Measurements from ENCODE around the gene RGS9BP. TPM values are rescaled to one million over a fixed set of nuclear protein-coding genes. Genes with fewer than 3 reads are reported as not detected.
A peak's percentile ranks its signal among the peaks of the same experiment; 100 is the strongest.

RGS9BP gene
- total RNA-seq, 2 donors from 2014 or later, result not detected

- Histone ChIP-seq H3K9me3 (no peaks in the 10 kb centered on the region), H3K27me3 (peaks cover 0 to 4% of the 10 kb centered on the region in 2 donors), H3K27ac (no peak overlapping the region), H3K4me3 (no peak overlapping the region), H3K36me3 (replicated peaks in 1 of 2; ENCODE audit: insufficient read depth in 1 of 2, low read depth in 2 of 2) (no peaks in the 10 kb centered on the region), H3K4me1 (peaks cover 36% of the 10 kb centered on the region)
- TF ChIP-seq POLR2A (IDR thresholded peaks at IDR 0.05) (no peak), CTCF (IDR thresholded peaks at IDR 0.05) (no peak)
- intact Hi-C loops (cut with DNase I), result no loop called here
- 78 to 100% methylated on average over 1 to 3 of the region's 3 CpGs for WGBS, 2 donors
- ATAC-seq (no peak), DNase-seq (no peak)
These were observed 2.8 kb upstream of the RGS9BP start for GRCh38 chr19:32672841-32673240.

DNA sequence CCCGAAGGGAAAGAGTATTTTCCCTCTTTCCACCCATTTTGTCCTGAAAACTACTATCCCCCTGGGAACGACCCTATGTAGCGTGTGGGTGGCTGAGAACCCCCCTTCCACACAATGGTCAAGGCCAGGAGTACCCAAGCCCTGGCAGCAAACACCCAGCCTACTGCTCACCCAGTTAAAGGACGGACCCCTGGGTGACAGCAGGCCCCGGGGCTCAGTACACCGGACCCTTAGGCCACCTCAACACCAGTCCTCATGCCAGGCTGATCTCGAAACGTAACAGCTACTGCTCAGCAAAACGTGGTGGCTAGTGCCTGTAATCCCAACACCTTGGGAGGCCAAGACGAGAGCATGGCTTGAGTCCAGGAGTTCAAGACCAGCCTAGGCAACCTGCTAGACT lies 2.1 kb upstream of the RGS9BP start:
- Histone ChIP-seq H3K27ac (no peak overlapping the region), H3K9me3 (no peaks in the 10 kb centered on the region), H3K27me3 (peaks cover 0 to 4% of the 10 kb centered on the region in 2 donors), H3K4me1 (peaks cover 36% of the 10 kb centered on the region), H3K36me3 (replicated peaks in 1 of 2; ENCODE audit: insufficient read depth in 1 of 2, low read depth in 2 of 2) (no peaks in the 10 kb centered on the region), H3K4me3 (no peak overlapping the region)
- intact Hi-C loops (cut with DNase I), result no loop called here
- WGBS, 2 donors, result 78 to 80% methylated on average over 10 of the region's 10 CpGs
- DNase-seq (no peak), ATAC-seq (no peak)
- no peak for TF ChIP-seq POLR2A (IDR thresholded peaks at IDR 0.05)
- TF ChIP-seq CTCF (IDR thresholded peaks at IDR 0.05), result no peak

DNA sequence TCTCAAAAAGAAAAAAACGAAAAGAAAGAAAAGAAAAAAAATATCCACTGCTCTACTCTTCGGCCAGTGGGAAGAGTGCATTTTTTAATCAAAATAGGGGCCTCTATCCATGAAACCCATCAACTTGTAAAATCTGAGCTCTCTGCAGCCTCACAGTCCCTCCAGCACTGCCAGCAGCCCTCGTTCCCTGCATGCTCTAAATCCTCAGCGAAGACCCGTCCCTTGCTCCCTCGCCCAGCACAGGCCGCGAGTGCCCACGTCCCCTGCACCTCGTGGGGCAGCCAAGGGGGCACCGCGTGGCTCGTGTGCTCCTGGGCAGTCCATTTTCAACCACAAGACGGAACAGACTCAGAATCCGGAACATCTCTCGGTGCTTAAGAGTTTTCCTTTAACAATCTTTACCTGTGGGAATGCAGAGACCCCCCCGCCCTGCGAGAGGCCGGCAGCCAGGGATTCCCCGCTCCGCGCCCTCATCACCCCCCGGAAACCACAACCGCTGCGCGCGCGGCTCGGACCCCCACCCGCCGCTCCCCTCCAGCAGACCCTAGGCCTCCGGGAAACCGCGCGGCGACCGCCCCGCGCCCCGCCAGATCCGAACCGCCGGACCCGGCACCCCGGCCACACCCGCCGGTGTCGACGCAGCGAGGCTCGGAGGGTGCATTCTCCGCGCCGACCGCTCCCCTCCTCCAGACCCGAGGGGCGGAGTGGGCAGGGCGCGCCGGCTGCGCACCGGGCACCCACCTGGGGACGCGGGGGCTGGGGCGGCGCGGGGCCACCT lies 1.3 kb upstream of the RGS9BP start:
- Histone ChIP-seq H3K9me3 (no peaks in the 10 kb centered on the region), H3K36me3 (replicated peaks in 1 of 2; ENCODE audit: insufficient read depth in 1 of 2, low read depth in 2 of 2) (no peaks in the 10 kb centered on the region), H3K27me3 (peaks cover 0 to 4% of the 10 kb centered on the region in 2 donors), H3K4me3 (peak overlapping the region; percentile 91 to 93), H3K4me1 (peaks cover 36% of the 10 kb centered on the region), H3K27ac (peak overlapping the region in 3 of 4 donors; percentile 40 to 74 (median 65))
- 1 to 4% methylated on average over 16 to 66 of the region's 67 CpGs for WGBS, 2 donors
- peak; percentile 6 for ATAC-seq
- DNase-seq, result no peak
- intact Hi-C loops (cut with DNase I), result no loop called here
- TF ChIP-seq CTCF (IDR thresholded peaks at IDR 0.05), result no peak
- TF ChIP-seq POLR2A (IDR thresholded peaks at IDR 0.05), result no peak

DNA sequence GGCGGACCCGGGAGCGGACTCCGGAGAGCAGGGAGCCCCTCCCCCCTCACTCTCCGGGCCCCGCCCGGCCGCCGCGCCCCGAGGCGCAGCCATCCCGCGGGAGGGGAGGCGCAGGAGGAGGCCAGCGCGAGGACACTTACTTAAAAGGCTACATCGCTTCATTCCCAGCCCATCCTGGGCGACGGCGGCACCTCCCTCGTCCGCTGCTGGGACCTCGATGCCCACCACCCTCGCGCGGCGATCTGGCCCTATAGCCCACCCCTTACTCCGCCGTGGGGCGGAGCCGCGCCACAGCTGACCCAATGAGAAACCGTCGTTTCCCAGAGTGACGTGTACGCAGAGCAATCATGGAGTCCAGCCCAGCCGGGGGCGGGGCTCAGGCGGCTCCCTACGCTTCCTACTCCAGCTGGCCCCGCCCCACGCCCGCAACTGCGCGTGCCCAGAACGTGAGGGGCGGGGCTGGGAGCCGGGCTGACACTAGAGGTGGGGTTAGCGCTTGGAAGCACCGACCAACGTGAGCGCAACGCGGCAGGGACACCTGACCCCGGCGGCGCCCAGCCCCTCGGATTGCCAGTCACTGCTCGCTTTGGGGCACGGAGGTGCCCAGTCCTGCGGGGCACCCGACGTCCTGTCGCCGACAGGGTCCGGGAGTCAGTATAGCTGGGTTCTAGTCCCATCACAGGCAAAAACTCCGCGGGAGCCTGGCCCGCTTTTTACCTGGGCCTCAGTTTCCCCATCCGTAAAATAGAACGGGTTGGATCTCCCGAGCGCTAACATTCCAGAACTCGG lies 523 bp upstream of the RGS9BP start, which contains the start of gene ANKRD27:
Gene ANKRD27 (minus strand): TSS at position 250 of the 789 bp plus-strand sequence. CDS start 16,165 bp downstream, outside the sequence.
- Histone ChIP-seq H3K4me3 (peak within 1 kb of the TSS; percentile 91 to 93), H3K36me3 (replicated peaks in 1 of 2; ENCODE audit: insufficient read depth in 1 of 2, low read depth in 2 of 2) (no peaks in the 10 kb centered on the region), H3K9me3 (no peaks in the 10 kb centered on the region), H3K27me3 (peaks cover 0 to 4% of the 10 kb centered on the region in 2 donors), H3K27ac (peak within 1 kb of the TSS in 3 of 4 donors; percentile 40 to 74 (median 65)), H3K4me1 (peaks cover 31% of the 10 kb centered on the region)
- ATAC-seq (peak; percentile 97), DNase-seq (peak; percentile 99)
- intact Hi-C loops (cut with DNase I), result no loop called here
- WGBS, 2 donors, result 0 to 2% methylated on average over 20 to 49 of the region's 75 CpGs
- no peak for TF ChIP-seq CTCF (IDR thresholded peaks at IDR 0.05)
- TF ChIP-seq POLR2A (IDR thresholded peaks at IDR 0.05), result peak; percentile 19 to 57 (median 46)

All from body of pancreas (tissue), 4 donors.